GM12878 (cell line): ENCODE data around the gene SSU72. TPM values are rescaled to one million over a fixed set of nuclear protein-coding genes. Genes with fewer than 3 reads are reported as not detected.

Experiments used
- ATAC-seq: fragments of 200-7000 bp; cut with Tn5 transposase; 3 replicates; pipeline ENCODE4 v1.9.1; 2020; ENCODE audit warnings: mild to moderate bottlenecking, moderate library complexity
- BruUV-seq: library from RNA; stranded (reverse); fragments of 400-500 nt; replicated peaks from 2 replicates; lab custom pipeline; 2021; lab: Mats Ljungman, UMichigan
- CTCF ChIA-PET: fragments of 300-600 bp; sonication (Branson Sonifier 250); formaldehyde crosslinking; extraction: SDS; loops from one replicate; lab custom pipeline; 2021; ENCODE audit warnings: inconsistent platforms; lab: Yijun Ruan, JAX
- POLR2A ChIA-PET: fragments of 350-600 bp; formaldehyde crosslinking; extraction: SDS; loops from one replicate; lab custom pipeline; 2021; ENCODE audit warnings: inconsistent platforms; lab: Charles Lee
- RAD21 ChIA-PET: fragments of 300-600 bp; sonication (Branson Sonifier 250); formaldehyde crosslinking; loops from one replicate; lab custom pipeline; 2023; ENCODE audit warnings: antibody characterized with exemption; ENCODE audit not compliant: unreplicated experiment; lab: Charles Lee
- SMC1A ChIA-PET: fragments of 300-600 bp; sonication (Branson Sonifier 250); formaldehyde crosslinking; loops from one replicate; lab custom pipeline; 2023; ENCODE audit not compliant: unreplicated experiment, uncharacterized antibody; lab: Charles Lee
- DNase-seq: peaks from one replicate; pipeline ENCODE4 v3.0.0-alpha.2; 2011; ENCODE audit warnings: low read depth, low spot score
- FAIRE-seq: peaks from 3 replicates; lab custom pipeline; 2011; peaks lifted over from hg19 to GRCh38; lab: Jason Lieb, UNC
- H2AFZ ChIP-seq: 2 replicates; pipeline ENCODE4 v1.6.0; 2011; ENCODE audit warnings: low read depth, low read length, control low read depth; ENCODE audit not compliant: control insufficient read depth
- H3K27ac ChIP-seq: 2 replicates; pipeline ENCODE4 v1.5.1; 2011; ENCODE audit warnings: control low read depth; ENCODE audit not compliant: control insufficient read depth, insufficient read depth
- H3K27me3 ChIP-seq, 2 experiments: replicated peaks in 1 of 2; 2 replicates each; pipeline versions ENCODE4 v1.6.0 to v1.6.1; 2011; ENCODE audit warnings: low read length in 1 of 2; ENCODE audit not compliant: control insufficient read depth in 2 of 2, insufficient read depth in 2 of 2
- H3K36me3 ChIP-seq, 2 experiments: 2 replicates each; pipeline ENCODE4 v1.5.1; 2011; ENCODE audit warnings: low read length in 1 of 2; ENCODE audit not compliant: control insufficient read depth in 2 of 2, insufficient read depth in 2 of 2
- H3K4me1 ChIP-seq: 2 replicates; pipeline ENCODE4 v1.6.1; 2011; ENCODE audit warnings: mild to moderate bottlenecking, low read length, moderate library complexity, mixed read lengths; ENCODE audit not compliant: control insufficient read depth, insufficient read depth
- H3K4me2 ChIP-seq: 2 replicates; pipeline ENCODE4 v1.6.0; 2011; ENCODE audit warnings: control low read depth; ENCODE audit not compliant: control insufficient read depth, insufficient read depth
- H3K4me3 ChIP-seq: fragments of 200-600 bp; sonication (generic); 2 replicates; pipeline ENCODE4 v1.5.1; 2016
- H3K79me2 ChIP-seq: 2 replicates; pipeline ENCODE4 v1.6.0; 2011; ENCODE audit warnings: low read length; ENCODE audit not compliant: control insufficient read depth, insufficient read depth
- H3K9ac ChIP-seq: 2 replicates; pipeline ENCODE4 v1.8.0; 2011; ENCODE audit warnings: low read length, control low read depth, mixed read lengths; ENCODE audit not compliant: control insufficient read depth, insufficient read depth
- H3K9me3 ChIP-seq: replicated peaks from 3 replicates; pipeline ENCODE4 v1.5.1; 2011; ENCODE audit warnings: mild to moderate bottlenecking, low read length; ENCODE audit not compliant: control insufficient read depth, insufficient read depth
- H4K20me1 ChIP-seq: 2 replicates; pipeline ENCODE4 v1.6.0; 2011; ENCODE audit not compliant: control insufficient read depth, insufficient read depth
- EED ChIP-seq: sonication (generic); IDR thresholded peaks from 2 replicates; pipeline ENCODE4 v1.6.1; 2016; ENCODE audit warnings: antibody characterized with exemption, low read depth
- HSF1 ChIP-seq: fragments of 150-350 bp; IDR thresholded peaks from 2 replicates; pipeline ENCODE4 v1.6.1; 2014; ENCODE audit warnings: mild to moderate bottlenecking, low read depth, low read length
- KAT2A ChIP-seq: conservative IDR thresholded peaks from 2 replicates; pipeline ENCODE4 v1.6.1; 2011; ENCODE audit warnings: low read depth, low read length; ENCODE audit not compliant: control insufficient read depth
- RAD51 ChIP-seq: fragments of 450-650 bp; IDR thresholded peaks from 2 replicates; pipeline ENCODE4 v1.6.1; 2016; ENCODE audit warnings: moderate library complexity, mild to moderate bottlenecking, inconsistent platforms
- SMARCA5 ChIP-seq: fragments of 450-650 bp; IDR thresholded peaks from 2 replicates; pipeline ENCODE4 v1.6.1; 2017; ENCODE audit warnings: mild to moderate bottlenecking
- WGBS: methylation state at CpG from one replicate; pipeline ENCODE4 v1.1.6; 2016; ENCODE audit warnings: low lambda C conversion rate; ENCODE audit not compliant: insufficient replicate concordance, insufficient coverage; ENCODE audit errors: missing lambda C conversion rate; 5-methylcytosine and 5-hydroxymethylcytosine counted together
- in situ Hi-C: fragments of 300-500 bp; cut with MboI; formaldehyde crosslinking; loops from 9 replicates; pipeline ENCODE4 v1.14.3; 2018; ENCODE audit warnings: mixed read lengths
- intact Hi-C: fragments of 100-400 bp; cut with micrococcal nuclease; formaldehyde crosslinking; loops from one replicate; pipeline ENCODE4 v1.14.2; 2022; ENCODE audit not compliant: unreplicated experiment
- polyA plus RNA-seq, 11 experiments: library from polyadenylated mRNA; depleted of rRNA in 4 of 11; unstranded in 6 of 11; stranded (reverse) in 5 of 11; fragments of >200 nt; fragmentation: Nextera tagmentation in 4 of 11; fragmentation: Illumina TruSeq in 1 of 11; extraction: Ambion mirVana in 4 of 11; extraction: Trizol in 1 of 11; gene quantifications; 1 replicate in 1 of 11; 2 replicates in 10 of 11; pipeline versions ENCODE4 v1.2.1 to v1.2.3, GENCODE V29; 2011 to 2016; ENCODE audit warnings: inconsistent platforms in 2 of 11, missing spikeins in 2 of 11, low read depth in 1 of 11
- total RNA-seq, 4 experiments: library from RNA; depleted of rRNA in 3 of 4; stranded (reverse); fragments of >200 nt in 3 of 4; fragmentation: Illumina TruSeq in 1 of 4; extraction: Trizol in 1 of 4; gene quantifications; 2 replicates each; pipeline versions ENCODE4 v1.2.1 to v1.2.3, GENCODE V29; 2013 to 2021
- TF ChIP-seq, protein P1 (sequence below): fragments of 450-650 bp; IDR thresholded peaks from 2 replicates; pipeline ENCODE4 v1.6.1; 2016; ENCODE audit warnings: mild to moderate bottlenecking
- TF ChIP-seq, protein P2 (sequence below): fragments of 450-650 bp; formaldehyde crosslinking; IDR thresholded peaks from 2 replicates; pipeline ENCODE4 v1.4.0; 2022; ENCODE audit warnings: mild to moderate bottlenecking, moderate library complexity

Gene SSU72
- total and polyA plus RNA-seq, 10 of the 15 experiments (the other 5 are each of a cell fraction or from before 2014, with no cell fraction given), result 28.6 to 172 (median 67.7) TPM

DNA sequence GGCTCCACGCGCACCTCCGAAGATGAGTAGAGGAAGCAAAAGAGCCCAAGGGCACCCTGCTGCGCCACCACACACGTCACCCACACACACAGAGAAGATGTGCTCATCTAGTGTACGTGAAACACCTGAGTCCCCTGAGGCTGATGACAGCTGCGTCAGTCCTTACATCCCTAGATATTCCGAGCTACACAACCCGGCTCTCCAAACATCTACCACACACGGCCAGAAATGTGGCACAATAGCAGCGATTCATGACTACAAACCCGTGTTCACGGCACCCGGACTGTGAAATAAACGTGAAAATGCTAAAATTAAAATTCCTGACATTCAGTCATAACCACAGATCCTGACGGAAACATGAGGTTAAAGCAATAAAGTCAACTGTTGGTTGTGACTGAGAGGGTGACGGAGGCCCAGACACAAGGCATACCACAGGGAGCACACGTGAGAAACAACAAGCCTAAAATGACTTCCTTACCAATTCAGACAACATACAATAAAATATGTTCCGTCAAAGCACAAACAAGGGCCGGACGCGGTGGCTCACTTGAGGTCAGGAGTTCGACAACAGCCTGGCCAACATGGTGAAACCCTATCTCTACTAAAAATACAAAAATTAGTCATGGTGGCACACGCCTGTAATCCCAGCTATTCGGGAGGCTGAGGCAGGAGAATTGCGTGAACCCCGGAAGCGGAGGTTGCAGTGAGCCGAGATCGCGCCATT, 7.3 kb downstream of the SSU72 start:
- no peak for FAIRE-seq
- no peak for ATAC-seq
- in situ Hi-C loops (no loop called here), intact Hi-C loops (no loop called here)
- Histone ChIP-seq H2AFZ (no peak overlapping the region), H4K20me1 (peaks cover 22% of the 10 kb centered on the region), H3K9ac (no peak overlapping the region), H3K27me3 (no peaks in the 10 kb centered on the region), H3K36me3 (peaks cover 21 to 38% of the 10 kb centered on the region in 2 experiments), H3K4me3 (no peak overlapping the region), H3K27ac (no peak overlapping the region), H3K79me2 (peaks cover 57% of the 10 kb centered on the region), H3K9me3 (no peaks in the 10 kb centered on the region), H3K4me1 (no peaks in the 10 kb centered on the region), H3K4me2 (no peak overlapping the region)
- DNase-seq, result no peak
- BruUV-seq, result no TSS peak
- RAD21 ChIA-PET, result interaction anchor here (1.1 kb wide), 1 partner anchor 8 kb away, joined by 3 read pairs; no protein-coding TSS in a partner anchor
- CTCF ChIA-PET, result no interaction called here
- 93% methylated on average over 29 of the region's 31 CpGs for WGBS
- SMC1A ChIA-PET, result no interaction called here
- POLR2A ChIA-PET, result interaction anchor here (0.7 kb wide), 1 partner anchor 42 kb away, joined by 3 read pairs; no protein-coding TSS in a partner anchor
- TF ChIP-seq RAD51, result no peak
- TF ChIP-seq HSF1, result no peak
- no peak for TF ChIP-seq SMARCA5
- no peak for TF ChIP-seq EED
- TF ChIP-seq, protein P1, sequence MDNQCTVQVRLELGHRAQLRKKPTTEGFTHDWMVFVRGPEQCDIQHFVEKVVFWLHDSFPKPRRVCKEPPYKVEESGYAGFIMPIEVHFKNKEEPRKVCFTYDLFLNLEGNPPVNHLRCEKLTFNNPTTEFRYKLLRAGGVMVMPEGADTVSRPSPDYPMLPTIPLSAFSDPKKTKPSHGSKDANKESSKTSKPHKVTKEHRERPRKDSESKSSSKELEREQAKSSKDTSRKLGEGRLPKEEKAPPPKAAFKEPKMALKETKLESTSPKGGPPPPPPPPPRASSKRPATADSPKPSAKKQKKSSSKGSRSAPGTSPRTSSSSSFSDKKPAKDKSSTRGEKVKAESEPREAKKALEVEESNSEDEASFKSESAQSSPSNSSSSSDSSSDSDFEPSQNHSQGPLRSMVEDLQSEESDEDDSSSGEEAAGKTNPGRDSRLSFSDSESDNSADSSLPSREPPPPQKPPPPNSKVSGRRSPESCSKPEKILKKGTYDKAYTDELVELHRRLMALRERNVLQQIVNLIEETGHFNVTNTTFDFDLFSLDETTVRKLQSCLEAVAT, result no peak
- TF ChIP-seq KAT2A, result no peak
- TF ChIP-seq, protein P2, sequence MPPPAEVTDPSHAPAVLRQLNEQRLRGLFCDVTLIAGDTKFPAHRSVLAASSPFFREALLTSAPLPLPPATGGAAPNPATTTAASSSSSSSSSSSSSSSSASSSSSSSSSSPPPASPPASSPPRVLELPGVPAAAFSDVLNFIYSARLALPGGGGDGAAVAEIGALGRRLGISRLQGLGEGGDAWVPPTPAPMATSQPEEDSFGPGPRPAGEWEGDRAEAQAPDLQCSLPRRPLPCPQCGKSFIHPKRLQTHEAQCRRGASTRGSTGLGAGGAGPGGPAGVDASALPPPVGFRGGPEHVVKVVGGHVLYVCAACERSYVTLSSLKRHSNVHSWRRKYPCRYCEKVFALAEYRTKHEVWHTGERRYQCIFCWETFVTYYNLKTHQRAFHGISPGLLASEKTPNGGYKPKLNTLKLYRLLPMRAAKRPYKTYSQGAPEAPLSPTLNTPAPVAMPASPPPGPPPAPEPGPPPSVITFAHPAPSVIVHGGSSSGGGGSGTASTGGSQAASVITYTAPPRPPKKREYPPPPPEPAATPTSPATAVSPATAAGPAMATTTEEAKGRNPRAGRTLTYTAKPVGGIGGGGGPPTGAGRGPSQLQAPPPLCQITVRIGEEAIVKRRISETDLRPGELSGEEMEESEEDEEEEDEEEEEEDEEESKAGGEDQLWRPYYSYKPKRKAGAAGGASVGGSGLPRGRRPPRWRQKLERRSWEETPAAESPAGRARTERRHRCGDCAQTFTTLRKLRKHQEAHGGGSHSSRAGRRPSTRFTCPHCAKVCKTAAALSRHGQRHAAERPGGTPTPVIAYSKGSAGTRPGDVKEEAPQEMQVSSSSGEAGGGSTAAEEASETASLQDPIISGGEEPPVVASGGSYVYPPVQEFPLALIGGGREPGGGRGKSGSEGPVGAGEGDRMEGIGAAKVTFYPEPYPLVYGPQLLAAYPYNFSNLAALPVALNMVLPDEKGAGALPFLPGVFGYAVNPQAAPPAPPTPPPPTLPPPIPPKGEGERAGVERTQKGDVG (CRISPR knock-in tag), result no peak
